H1 (cell line): ENCODE data around the gene BUD13. TPM values are rescaled to one million over a fixed set of nuclear protein-coding genes. Genes with fewer than 3 reads are reported as not detected.

ENCODE experiments used
- CTCF ChIA-PET: fragments of 300-600 bp; sonication (Branson Sonifier 250); formaldehyde crosslinking; loops from one replicate; lab custom pipeline; 2021; ENCODE audit not compliant: partially characterized antibody; lab: Charles Lee
- POLR2A ChIA-PET: fragments of 300-600 bp; sonication (Branson Sonifier 250); formaldehyde crosslinking; loops from one replicate; lab custom pipeline; 2021; ENCODE audit warnings: inconsistent platforms; ENCODE audit not compliant: partially characterized antibody; lab: Charles Lee
- DNase-seq, 2 experiments: peaks; one replicate each; pipeline versions ENCODE4 v3.0.0 to v3.0.0-alpha.2; 2010 to 2022; ENCODE audit warnings: low spot score in 2 of 2, low read depth in 1 of 2, mixed read lengths in 1 of 2
- FAIRE-seq: peaks from 2 replicates; lab custom pipeline; 2011; peaks lifted over from hg19 to GRCh38; lab: Jason Lieb, UNC
- H2AFZ ChIP-seq: 2 replicates; pipeline ENCODE4 v1.8.1; 2012; ENCODE audit warnings: low read length, inconsistent platforms
- H2AK5ac ChIP-seq: 2 replicates; pipeline ENCODE4 v1.6.1; 2013; ENCODE audit warnings: low read depth, low read length
- H2BK120ac ChIP-seq: replicated peaks from 2 replicates; pipeline ENCODE3; 2013; ENCODE audit warnings: low read depth, low read length, inconsistent platforms
- H2BK12ac ChIP-seq: 2 replicates; pipeline ENCODE4 v1.6.1; 2013; ENCODE audit warnings: low read depth, low read length
- H2BK15ac ChIP-seq: 2 replicates; pipeline ENCODE4 v1.6.1; 2013; ENCODE audit warnings: low read length
- H2BK20ac ChIP-seq: 2 replicates; pipeline ENCODE4 v1.6.1; 2013; ENCODE audit warnings: low read length
- H2BK5ac ChIP-seq: 2 replicates; pipeline ENCODE4 v1.6.1; 2013; ENCODE audit warnings: low read depth, low read length
- H3K14ac ChIP-seq: 2 replicates; pipeline ENCODE4 v1.6.1; 2013; ENCODE audit warnings: inconsistent platforms; ENCODE audit not compliant: insufficient read length
- H3K18ac ChIP-seq: 2 replicates; pipeline ENCODE4 v1.6.1; 2013; ENCODE audit warnings: low read length; ENCODE audit errors: extremely low read depth
- H3K23ac ChIP-seq: 2 replicates; pipeline ENCODE4 v1.6.1; 2013; ENCODE audit warnings: inconsistent platforms; ENCODE audit not compliant: insufficient read length
- H3K23me2 ChIP-seq: 2 replicates; pipeline ENCODE4 v1.6.1; 2013; ENCODE audit warnings: low read depth, low read length
- H3K27ac ChIP-seq: 2 replicates; pipeline ENCODE4 v1.6.1; 2011; ENCODE audit warnings: low read depth, low read length, inconsistent platforms
- H3K27me3 ChIP-seq, 4 experiments: replicated peaks in 1 of 4; 1 replicate in 1 of 4; 2 replicates in 3 of 4; pipeline versions ENCODE4 v1.6.1 to v1.8.1; 2011 to 2013; ENCODE audit warnings: low read length in 3 of 4, mild to moderate bottlenecking in 3 of 4, inconsistent platforms in 2 of 4, mixed read lengths in 2 of 4, moderate library complexity in 1 of 4; ENCODE audit not compliant: control insufficient read depth in 3 of 4, insufficient read depth in 3 of 4; ENCODE audit errors: extremely low read depth in 1 of 4
- H3K36me3 ChIP-seq, 4 experiments: 2 replicates each; pipeline versions ENCODE4 v1.6.1 to v1.8.1; 2011 to 2013; ENCODE audit warnings: mild to moderate bottlenecking in 4 of 4, low read length in 3 of 4, moderate library complexity in 2 of 4, control low read depth in 1 of 4, inconsistent platforms in 1 of 4; ENCODE audit not compliant: insufficient read depth in 4 of 4, control insufficient read depth in 2 of 4
- H3K4ac ChIP-seq: replicated peaks from 2 replicates; pipeline ENCODE3; 2013; ENCODE audit warnings: low read length, low read depth, mixed read lengths, inconsistent platforms; ENCODE audit not compliant: insufficient read length
- H3K4me1 ChIP-seq, 4 experiments: replicated peaks in 1 of 4; 1 replicate in 1 of 4; 2 replicates in 3 of 4; pipeline versions ENCODE4 v1.6.1 to v1.8.1; 2011 to 2013; ENCODE audit warnings: low read length in 3 of 4, inconsistent platforms in 2 of 4, mixed read lengths in 1 of 4; ENCODE audit not compliant: insufficient read depth in 4 of 4, control insufficient read depth in 3 of 4
- H3K4me2 ChIP-seq, 2 experiments: 2 replicates each; pipeline versions ENCODE4 v1.6.1 to v1.8.1; 2011 to 2013; ENCODE audit warnings: low read depth in 2 of 2, low read length in 2 of 2, control low read depth in 1 of 2, inconsistent platforms in 1 of 2, mild to moderate bottlenecking in 1 of 2; ENCODE audit not compliant: insufficient read depth in 1 of 2
- H3K4me3 ChIP-seq, 4 experiments: fragments of 200-600, 300-600 bp in 1 of 4; sonication (generic), shearing (Covaris generic), sonication (Bioruptor Twin) in 1 of 4; 2 replicates each; pipeline versions ENCODE4 v1.5.1 to v1.8.1; 2011 to 2016; ENCODE audit warnings: low read length in 4 of 4, low read depth in 3 of 4, control low read depth in 2 of 4, inconsistent platforms in 2 of 4, mild to moderate bottlenecking in 2 of 4, mixed read lengths in 1 of 4, moderate library complexity in 1 of 4; ENCODE audit not compliant: insufficient read depth in 2 of 4; ENCODE audit errors: extremely low read depth in 1 of 4
- H3K56ac ChIP-seq: replicated peaks from 2 replicates; pipeline ENCODE3; 2013; ENCODE audit warnings: low read depth, mild to moderate bottlenecking, mixed read lengths, low read length, inconsistent platforms; ENCODE audit not compliant: insufficient read length
- H3K79me1 ChIP-seq: 2 replicates; pipeline ENCODE4 v1.6.1; 2013; ENCODE audit warnings: low read depth, low read length, control low read depth
- H3K79me2 ChIP-seq, 2 experiments: 2 replicates each; pipeline versions ENCODE4 v1.6.1 to v1.8.1; 2012 to 2013; ENCODE audit warnings: low read length in 2 of 2, mild to moderate bottlenecking in 2 of 2, inconsistent platforms in 1 of 2; ENCODE audit not compliant: insufficient read depth in 2 of 2, control insufficient read depth in 1 of 2
- H3K9ac ChIP-seq, 4 experiments: replicated peaks in 1 of 4; 1 replicate in 1 of 4; 2 replicates in 3 of 4; pipeline versions ENCODE4 v1.6.1 to v1.8.1; 2011 to 2013; ENCODE audit warnings: low read depth in 3 of 4, low read length in 3 of 4, control low read depth in 2 of 4, mild to moderate bottlenecking in 2 of 4, moderate library complexity in 2 of 4, inconsistent platforms in 1 of 4; ENCODE audit errors: extremely low read depth in 1 of 4
- H3K9me3 ChIP-seq, 2 experiments: 2 replicates each; pipeline versions ENCODE4 v1.6.1 to v1.8.1; 2012 to 2013; ENCODE audit warnings: mild to moderate bottlenecking in 2 of 2, moderate library complexity in 2 of 2, control low read depth in 1 of 2, inconsistent platforms in 1 of 2, low read depth in 1 of 2, low read length in 1 of 2, mixed read lengths in 1 of 2; ENCODE audit not compliant: insufficient read depth in 2 of 2
- H4K20me1 ChIP-seq, 2 experiments: replicated peaks in 1 of 2; 2 replicates each; pipeline versions ENCODE3 to v1.8.1; 2011 to 2013; ENCODE audit warnings: inconsistent platforms in 2 of 2, low read length in 2 of 2, mild to moderate bottlenecking in 1 of 2; ENCODE audit not compliant: insufficient read depth in 2 of 2, control insufficient read depth in 1 of 2
- H4K5ac ChIP-seq: 2 replicates; pipeline ENCODE4 v1.6.1; 2013; ENCODE audit warnings: low read length, low read depth, mixed read lengths, inconsistent platforms; ENCODE audit not compliant: insufficient read length
- H4K8ac ChIP-seq: 2 replicates; pipeline ENCODE4 v1.8.0; 2013; ENCODE audit warnings: mild to moderate bottlenecking, moderate library complexity, low read length, inconsistent platforms; ENCODE audit not compliant: insufficient read depth; ENCODE audit errors: extremely low read depth
- H4K91ac ChIP-seq: replicated peaks from 2 replicates; pipeline ENCODE3; 2013; ENCODE audit warnings: low read length, mixed read lengths, inconsistent platforms; ENCODE audit not compliant: insufficient read length
- ATF2 ChIP-seq: IDR thresholded peaks from 2 replicates; pipeline ENCODE4 v1.6.1; 2012; ENCODE audit warnings: low read length, inconsistent platforms
- WGBS, 2 experiments: shearing (Covaris generic) in 1 of 2; methylation state at CpG; one replicate each; pipeline versions ENCODE4 v1.1.6 to v1.1.7; 2013 to 2015; ENCODE audit warnings: low lambda C conversion rate in 2 of 2, mixed read lengths in 2 of 2, inconsistent platforms in 1 of 2, low coverage in 1 of 2, missing lambda C conversion rate in 1 of 2; ENCODE audit not compliant: insufficient replicate concordance in 2 of 2, insufficient coverage in 1 of 2, insufficient read length in 1 of 2; ENCODE audit errors: extremely low coverage in 1 of 2, missing lambda C conversion rate in 1 of 2; 5-methylcytosine and 5-hydroxymethylcytosine counted together
- polyA plus RNA-seq, 7 experiments: library from polyadenylated mRNA; depleted of rRNA in 3 of 7; stranded (reverse) in 5 of 7; unstranded in 2 of 7; fragments of >200 nt in 5 of 7; fragments of 200-250 nt in 2 of 7; gene quantifications; 1 replicate in 5 of 7; 2 replicates in 1 of 7; 4 replicates in 1 of 7; pipeline versions ENCODE4 v1.2.1 to v1.2.3, GENCODE V29; 2011 to 2013; ENCODE audit warnings: missing spikeins in 2 of 7, mixed read lengths in 2 of 7
- total RNA-seq: library from RNA; stranded (reverse); fragmentation: NEBNext Ultra II Directional; extraction: Animal tissue kit (Norgen Biotek cat#: 25700); gene quantifications from 2 replicates; pipeline ENCODE4 v1.2.1, GENCODE V29; 2021
- TF ChIP-seq, protein P1 (sequence below): IDR thresholded peaks from 2 replicates; pipeline ENCODE4 v1.6.1; 2011; ENCODE audit warnings: low read length, improper control_type of control experiment

The BUD13 gene
- total and polyA plus RNA-seq, 2 of the 8 experiments (the other 6 are each of a cell fraction or from before 2014, with no cell fraction given) = 24.8 to 27.2 TPM

DNA sequence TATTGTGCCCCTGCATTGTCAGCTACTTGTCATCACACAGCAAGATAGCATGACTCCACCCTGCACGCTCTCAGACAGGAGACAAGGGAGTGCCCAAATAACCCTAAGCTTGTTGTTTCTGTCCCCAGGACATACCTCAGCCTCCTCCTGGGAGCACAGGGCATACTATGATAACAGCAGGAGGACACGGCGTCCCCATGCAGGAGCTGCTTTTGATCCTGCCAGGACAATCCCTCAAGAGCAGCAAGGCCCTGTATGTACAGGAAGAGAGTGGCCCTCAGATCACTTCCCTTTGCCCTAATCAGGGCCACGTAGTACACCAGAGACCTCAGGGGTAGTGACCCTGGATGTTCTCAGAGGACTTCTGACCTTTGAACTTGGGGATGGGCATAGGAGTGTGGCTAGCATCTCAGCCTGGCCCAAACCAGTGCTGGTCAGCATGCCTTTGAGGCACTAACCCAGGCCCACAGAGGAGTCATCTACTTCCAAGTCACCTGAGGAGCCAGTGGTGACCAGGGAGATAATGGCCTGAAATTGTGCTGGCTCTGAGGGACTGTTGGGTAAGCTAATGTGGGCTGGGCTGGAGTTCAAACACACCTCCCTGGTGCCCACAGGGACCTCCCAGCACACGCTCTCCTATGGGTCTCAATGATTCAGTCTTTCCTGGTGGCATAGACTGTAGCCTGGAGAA, 41.1 kb upstream of the BUD13 start:
- Histone ChIP-seq H3K4me2 (no peak overlapping the region), H3K79me1 (no peaks in the 10 kb centered on the region), H2AFZ (no peak overlapping the region), H4K20me1 (no peaks in the 10 kb centered on the region), H3K9me3 (no peaks in the 10 kb centered on the region), H3K4me3 (no peak overlapping the region), H3K79me2 (no peaks in the 10 kb centered on the region), H2BK120ac (no peak overlapping the region), H3K36me3 (no peaks in the 10 kb centered on the region), H3K23ac (no peak overlapping the region), H2AK5ac (no peak overlapping the region), H3K4me1 (no peaks in the 10 kb centered on the region), H3K18ac (no peak overlapping the region), H4K5ac (no peak overlapping the region), H4K8ac (no peak overlapping the region; the same call in 1 of the 2 replicates), H3K27ac (no peak overlapping the region), H3K23me2 (no peaks in the 10 kb centered on the region; the same call in 1 of the 2 replicates), H3K9ac (no peak overlapping the region), H2BK5ac (no peak overlapping the region), H3K4ac (no peak overlapping the region), H3K14ac (no peak overlapping the region), H3K56ac (no peak overlapping the region), H2BK12ac (no peak overlapping the region), H2BK15ac (no peak overlapping the region), H2BK20ac (no peak overlapping the region), H4K91ac (no peak overlapping the region), H3K27me3 (no peaks in the 10 kb centered on the region)
- DNase-seq = no peak
- TF ChIP-seq, protein P1, sequence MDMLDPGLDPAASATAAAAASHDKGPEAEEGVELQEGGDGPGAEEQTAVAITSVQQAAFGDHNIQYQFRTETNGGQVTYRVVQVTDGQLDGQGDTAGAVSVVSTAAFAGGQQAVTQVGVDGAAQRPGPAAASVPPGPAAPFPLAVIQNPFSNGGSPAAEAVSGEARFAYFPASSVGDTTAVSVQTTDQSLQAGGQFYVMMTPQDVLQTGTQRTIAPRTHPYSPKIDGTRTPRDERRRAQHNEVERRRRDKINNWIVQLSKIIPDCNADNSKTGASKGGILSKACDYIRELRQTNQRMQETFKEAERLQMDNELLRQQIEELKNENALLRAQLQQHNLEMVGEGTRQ = no peak
- no peak for TF ChIP-seq ATF2
- no peak for FAIRE-seq
- POLR2A ChIA-PET = interaction anchor here (1.4 kb wide), 1 partner anchor 22 kb away, joined by 3 read pairs; no protein-coding TSS in a partner anchor
- CTCF ChIA-PET = interaction anchor here (0.6 to 2.0 kb wide), 11 partner anchors 9 to 325 kb away, joined by 3 to 11 read pairs (median 5); partner anchors contain the start of genes APOA1, APOA4 and APOA5
- WGBS, 2 experiments = 72% methylated on average over 5 of the region's 5 CpGs; no CpG with 5 or more reads in 1 of the 2 experiments
